ENCODE measurements around the gene FRY. TPM values are rescaled to one million over a fixed set of nuclear protein-coding genes. Genes with fewer than 3 reads are reported as not detected.
"Not testable (repeated sequence)": the region's sequence is repeated elsewhere in the genome, so short reads cannot be mapped to it uniquely, and the experiment has no call there.

The FRY gene
- total RNA-seq, 1 donor = 12.3 TPM

DNA sequence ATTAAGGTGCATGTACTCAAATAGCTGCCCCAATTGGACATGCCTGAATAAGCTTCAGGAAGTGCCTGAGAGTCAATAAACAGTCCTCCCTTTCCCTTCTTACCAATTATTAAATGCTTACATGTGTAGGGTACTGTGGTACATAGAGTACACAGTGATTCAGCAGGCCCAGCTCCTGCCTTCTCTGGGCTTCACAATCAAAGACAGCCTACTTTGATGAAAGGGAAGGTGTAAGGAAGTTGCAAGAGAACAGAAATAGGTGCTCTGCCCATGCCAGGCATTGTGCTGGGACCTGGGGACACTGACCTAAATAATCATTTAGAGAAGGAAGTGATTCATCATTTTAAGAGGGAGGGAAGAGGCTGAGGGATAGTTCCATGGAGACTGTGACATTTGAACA lies 17.2 kb downstream of the FRY start:
- no peak overlapping the region for H3K27ac ChIP-seq (ENCODE audit: low read depth, low read length)
- DNase-seq (ENCODE audit: insufficient read length, low spot score, missing footprints) = peak; percentile 17
- peaks cover 19% of the 10 kb centered on the region for H3K4me1 ChIP-seq (ENCODE audit: insufficient read depth, low read length)
- H4K20me1 ChIP-seq (ENCODE audit: insufficient read depth, low read length) = no peaks in the 10 kb centered on the region
- H3K4me2 ChIP-seq (ENCODE audit: insufficient read depth, low read length) = no peak overlapping the region
- H3K36me3 ChIP-seq (ENCODE audit: insufficient read depth, low read length) = no peaks in the 10 kb centered on the region
- TF ChIP-seq, protein P1, sequence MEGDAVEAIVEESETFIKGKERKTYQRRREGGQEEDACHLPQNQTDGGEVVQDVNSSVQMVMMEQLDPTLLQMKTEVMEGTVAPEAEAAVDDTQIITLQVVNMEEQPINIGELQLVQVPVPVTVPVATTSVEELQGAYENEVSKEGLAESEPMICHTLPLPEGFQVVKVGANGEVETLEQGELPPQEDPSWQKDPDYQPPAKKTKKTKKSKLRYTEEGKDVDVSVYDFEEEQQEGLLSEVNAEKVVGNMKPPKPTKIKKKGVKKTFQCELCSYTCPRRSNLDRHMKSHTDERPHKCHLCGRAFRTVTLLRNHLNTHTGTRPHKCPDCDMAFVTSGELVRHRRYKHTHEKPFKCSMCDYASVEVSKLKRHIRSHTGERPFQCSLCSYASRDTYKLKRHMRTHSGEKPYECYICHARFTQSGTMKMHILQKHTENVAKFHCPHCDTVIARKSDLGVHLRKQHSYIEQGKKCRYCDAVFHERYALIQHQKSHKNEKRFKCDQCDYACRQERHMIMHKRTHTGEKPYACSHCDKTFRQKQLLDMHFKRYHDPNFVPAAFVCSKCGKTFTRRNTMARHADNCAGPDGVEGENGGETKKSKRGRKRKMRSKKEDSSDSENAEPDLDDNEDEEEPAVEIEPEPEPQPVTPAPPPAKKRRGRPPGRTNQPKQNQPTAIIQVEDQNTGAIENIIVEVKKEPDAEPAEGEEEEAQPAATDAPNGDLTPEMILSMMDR (IDR thresholded peaks at IDR 0.05; ENCODE audit: extremely low read depth, low read depth, low read length) = no peak
- H3K4me3 ChIP-seq (ENCODE audit: insufficient read depth, low read length) = no peak overlapping the region
- peak overlapping the region; percentile 11 for H2AFZ ChIP-seq (ENCODE audit: low read length)
- no peaks in the 10 kb centered on the region for H3K27me3 ChIP-seq (ENCODE audit: insufficient read depth, low read length)
- no peaks in the 10 kb centered on the region for H3K79me2 ChIP-seq (ENCODE audit: insufficient read depth, low read length)
- no peaks in the 10 kb centered on the region for H3K9me3 ChIP-seq (ENCODE audit: low read depth, low read length)

DNA sequence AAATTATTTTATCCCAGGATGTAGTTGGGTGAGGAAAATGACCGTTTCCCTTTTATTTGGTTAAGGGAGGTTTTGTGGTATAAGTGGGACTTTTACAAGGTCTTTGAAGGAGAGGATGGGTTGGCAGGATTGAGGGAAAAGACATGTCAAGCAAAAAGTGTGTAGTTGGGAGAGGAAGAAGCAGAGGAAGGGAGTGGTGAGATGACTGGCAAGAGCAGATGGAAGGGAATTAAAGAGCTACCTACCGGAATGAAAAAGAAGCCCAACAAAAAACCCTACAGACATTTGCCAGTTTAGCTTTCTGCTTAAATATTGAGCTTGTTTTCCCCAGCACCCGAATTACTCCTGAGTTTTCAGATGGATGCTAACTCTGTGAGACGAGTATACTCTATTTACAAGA lies 19.6 kb downstream of the FRY start:
- peaks cover 9% of the 10 kb centered on the region for H3K4me1 ChIP-seq (ENCODE audit: insufficient read depth, low read length)
- H2AFZ ChIP-seq (ENCODE audit: low read length) = no peak overlapping the region
- TF ChIP-seq, protein P1 (IDR thresholded peaks at IDR 0.05; ENCODE audit: extremely low read depth, low read depth, low read length) = no peak
- no peaks in the 10 kb centered on the region for H3K27me3 ChIP-seq (ENCODE audit: insufficient read depth, low read length)
- H3K36me3 ChIP-seq (ENCODE audit: insufficient read depth, low read length) = no peaks in the 10 kb centered on the region
- H3K79me2 ChIP-seq (ENCODE audit: insufficient read depth, low read length) = no peaks in the 10 kb centered on the region
- no peak overlapping the region for H3K27ac ChIP-seq (ENCODE audit: low read depth, low read length)
- H4K20me1 ChIP-seq (ENCODE audit: insufficient read depth, low read length) = no peaks in the 10 kb centered on the region
- H3K4me2 ChIP-seq (ENCODE audit: insufficient read depth, low read length) = no peak overlapping the region
- H3K9me3 ChIP-seq (ENCODE audit: low read depth, low read length) = no peaks in the 10 kb centered on the region
- no peak overlapping the region for H3K4me3 ChIP-seq (ENCODE audit: insufficient read depth, low read length)
- DNase-seq (ENCODE audit: insufficient read length, low spot score, missing footprints) = no peak

DNA sequence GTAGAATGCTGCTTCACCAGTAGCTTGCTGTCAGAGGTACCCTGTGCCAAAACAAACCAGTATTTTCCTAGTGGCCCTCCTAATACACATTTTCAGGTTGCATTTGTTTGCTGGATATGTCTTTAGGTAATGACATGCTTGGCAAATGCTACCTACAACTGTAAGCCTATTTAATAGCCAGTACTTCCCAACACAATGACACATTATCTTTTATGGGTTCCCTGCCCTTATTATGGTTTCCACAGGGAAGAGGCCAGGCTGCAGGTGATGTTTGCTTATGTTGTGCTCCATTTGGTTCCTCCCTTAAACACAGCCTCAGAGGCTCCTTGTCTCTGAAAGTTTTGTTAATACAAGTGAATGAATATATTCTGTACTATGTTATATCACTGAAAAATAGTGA lies 24.7 kb downstream of the FRY start:
- no peaks in the 10 kb centered on the region for H4K20me1 ChIP-seq (ENCODE audit: insufficient read depth, low read length)
- no peaks in the 10 kb centered on the region for H3K4me1 ChIP-seq (ENCODE audit: insufficient read depth, low read length)
- H3K4me3 ChIP-seq (ENCODE audit: insufficient read depth, low read length) = no peak overlapping the region
- no peak overlapping the region for H3K27ac ChIP-seq (ENCODE audit: low read depth, low read length)
- no peaks in the 10 kb centered on the region for H3K27me3 ChIP-seq (ENCODE audit: insufficient read depth, low read length)
- H3K9me3 ChIP-seq (ENCODE audit: low read depth, low read length) = no peaks in the 10 kb centered on the region
- DNase-seq (ENCODE audit: insufficient read length, low spot score, missing footprints) = no peak
- no peak overlapping the region for H3K4me2 ChIP-seq (ENCODE audit: insufficient read depth, low read length)
- TF ChIP-seq, protein P1 (IDR thresholded peaks at IDR 0.05; ENCODE audit: extremely low read depth, low read depth, low read length) = no peak
- no peaks in the 10 kb centered on the region for H3K79me2 ChIP-seq (ENCODE audit: insufficient read depth, low read length)
- H2AFZ ChIP-seq (ENCODE audit: low read length) = no peak overlapping the region
- H3K36me3 ChIP-seq (ENCODE audit: insufficient read depth, low read length) = no peaks in the 10 kb centered on the region

DNA sequence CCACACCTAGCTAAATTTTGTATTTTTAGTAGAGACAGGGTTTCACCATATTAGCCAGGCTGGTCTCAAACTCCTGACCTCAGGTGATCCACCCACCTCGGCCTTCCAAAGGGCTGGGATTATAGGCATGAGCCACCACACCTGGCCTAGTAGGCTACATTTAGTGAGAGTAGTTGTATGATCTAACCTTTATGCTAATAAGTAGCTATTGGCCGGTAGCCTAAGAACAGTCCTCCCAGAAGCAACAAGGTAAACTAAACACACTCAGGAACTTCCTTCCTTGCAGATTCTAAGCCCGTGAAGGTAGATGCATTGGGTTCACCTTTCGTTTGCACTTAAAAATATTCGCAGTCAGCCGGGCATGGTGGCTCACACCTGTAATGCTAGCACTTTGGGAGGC lies 25.8 kb downstream of the FRY start:
- H3K4me3 ChIP-seq (ENCODE audit: insufficient read depth, low read length); H2AFZ ChIP-seq (ENCODE audit: low read length); H3K36me3 ChIP-seq (ENCODE audit: insufficient read depth, low read length); H3K27me3 ChIP-seq (ENCODE audit: insufficient read depth, low read length); H4K20me1 ChIP-seq (ENCODE audit: insufficient read depth, low read length); H3K27ac ChIP-seq (ENCODE audit: low read depth, low read length); H3K4me2 ChIP-seq (ENCODE audit: insufficient read depth, low read length); DNase-seq (ENCODE audit: insufficient read length, low spot score, missing footprints); H3K4me1 ChIP-seq (ENCODE audit: insufficient read depth, low read length); H3K79me2 ChIP-seq (ENCODE audit: insufficient read depth, low read length); H3K9me3 ChIP-seq (ENCODE audit: low read depth, low read length): not testable (repeated sequence)
